Stimulated activated CD8-positive, alpha-beta memory T cell treated with anti-CD3 and anti-CD28 coated beads, Interleukin-7, amount 100 ng/mL, for 48 hours (primary cell): ENCODE measurements around the gene PDXDC1.
"Not testable (repeated sequence)": the region's sequence is repeated elsewhere in the genome, so short reads cannot be mapped to it uniquely, and the experiment has no call there.

Experiments
- DNase-seq, 2 donors: peaks; one replicate each; pipeline ENCODE4 v3.0.0-alpha.2; 2020; ENCODE audit warnings: low read depth in 1 of 2; ENCODE audit errors: extremely low read depth in 1 of 2

PDXDC1 gene

DNA sequence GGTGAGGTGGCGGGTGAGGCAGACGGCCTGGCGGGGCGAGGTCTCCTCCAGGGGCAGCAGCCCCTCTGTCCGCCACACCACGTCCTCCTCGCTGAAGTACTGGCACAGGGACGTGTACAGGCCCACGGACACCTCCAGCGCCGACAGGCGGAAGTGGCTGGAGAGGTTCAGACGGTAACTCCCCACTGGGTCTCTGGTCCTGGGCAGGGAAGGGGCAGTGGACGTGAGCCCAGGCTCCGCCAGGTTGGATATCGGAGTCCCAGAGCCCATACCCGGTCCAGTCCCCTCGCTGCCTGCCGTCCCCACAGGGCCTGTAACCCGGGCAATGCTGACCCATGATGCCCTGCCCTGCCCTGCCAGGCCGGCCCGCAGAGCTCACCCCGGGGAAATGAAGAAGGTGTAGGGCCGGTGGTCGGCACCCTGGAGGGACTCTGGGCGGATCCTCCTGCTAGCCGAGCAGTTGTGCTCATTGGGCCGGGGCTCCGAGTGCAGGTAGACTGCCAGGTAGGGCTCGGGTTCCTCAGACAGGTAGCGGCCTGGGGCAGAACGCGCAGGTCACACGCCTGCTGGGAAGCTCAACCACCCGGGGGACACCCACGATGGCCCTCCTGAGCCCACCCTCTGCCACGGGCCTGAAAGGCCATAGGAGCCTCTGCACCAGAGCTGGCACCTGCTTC is 155.6 kb downstream of the PDXDC1 start:
- DNase-seq: not testable (repeated sequence)

DNA sequence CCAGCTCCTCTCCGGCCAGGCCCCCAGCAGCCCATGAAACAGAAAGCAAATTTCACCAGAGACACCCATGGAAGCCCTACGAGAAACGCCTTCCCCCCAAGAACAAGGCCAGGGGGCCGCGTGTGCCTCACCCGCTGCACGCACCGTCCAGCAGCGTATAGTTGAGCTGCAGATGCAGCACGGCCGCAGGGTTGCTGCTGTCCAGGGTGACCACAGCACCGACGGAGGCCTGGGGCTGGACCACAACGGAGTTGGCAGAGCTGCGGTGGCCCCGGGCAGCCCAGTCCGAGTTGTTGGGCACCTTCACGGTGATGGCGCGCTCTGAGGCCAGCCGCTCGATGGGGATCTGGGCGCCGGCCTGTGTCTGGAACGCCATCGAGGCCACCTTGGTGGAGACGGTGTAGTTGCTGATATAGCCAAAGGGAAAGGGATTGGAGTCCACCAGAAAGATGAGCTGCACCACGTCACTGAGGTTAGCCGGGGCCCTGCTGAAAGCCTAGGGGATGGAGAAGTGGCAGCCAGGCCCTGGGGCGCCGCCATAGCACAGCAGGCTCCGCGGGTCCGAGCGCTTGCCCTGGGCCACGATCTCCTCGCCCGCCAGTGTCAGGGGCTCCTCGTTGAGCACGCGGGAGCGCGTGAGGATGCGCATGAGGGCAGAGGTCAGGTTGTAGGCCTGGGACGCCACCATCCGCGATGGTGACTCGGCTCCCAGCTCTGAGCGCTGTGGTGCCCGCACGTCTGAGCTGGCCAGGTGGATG is 156.3 kb downstream of the PDXDC1 start:
- DNase-seq: not testable (repeated sequence)

DNA sequence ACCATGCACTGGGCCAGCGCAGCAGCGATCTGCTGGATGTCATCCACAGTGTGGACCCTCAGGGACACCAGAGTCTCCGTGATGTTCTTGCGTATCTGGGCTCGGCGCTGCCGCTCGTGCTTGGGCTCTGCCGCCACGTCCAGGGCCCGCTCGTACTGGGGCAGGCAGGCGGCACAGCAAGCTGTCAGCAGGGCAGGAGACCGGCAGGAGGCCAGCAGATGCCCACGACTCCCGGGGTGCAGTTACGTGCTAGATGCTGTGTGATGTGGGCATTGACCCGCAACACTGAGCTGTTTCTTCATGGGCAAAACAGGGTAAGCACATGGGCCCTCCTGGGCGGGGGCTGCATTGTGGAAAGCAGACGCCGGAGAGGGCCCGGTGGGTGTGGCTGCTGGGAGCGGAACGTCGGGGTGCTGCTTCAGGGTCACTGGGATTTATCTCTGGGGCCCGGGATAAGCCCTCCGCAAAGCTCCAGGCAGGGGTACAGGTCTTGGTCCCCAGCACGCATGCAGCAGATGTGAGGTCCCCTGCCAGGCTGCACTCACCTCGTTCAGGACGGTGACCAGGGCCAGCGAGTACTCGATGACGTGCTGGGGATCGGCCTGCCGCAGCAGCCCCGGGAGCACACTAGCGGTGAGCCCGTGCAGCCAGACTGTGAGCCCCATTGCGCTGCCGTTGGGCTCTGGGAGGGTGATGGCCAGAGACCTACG is 158.0 kb downstream of the PDXDC1 start:
- not testable (repeated sequence) for DNase-seq

DNA sequence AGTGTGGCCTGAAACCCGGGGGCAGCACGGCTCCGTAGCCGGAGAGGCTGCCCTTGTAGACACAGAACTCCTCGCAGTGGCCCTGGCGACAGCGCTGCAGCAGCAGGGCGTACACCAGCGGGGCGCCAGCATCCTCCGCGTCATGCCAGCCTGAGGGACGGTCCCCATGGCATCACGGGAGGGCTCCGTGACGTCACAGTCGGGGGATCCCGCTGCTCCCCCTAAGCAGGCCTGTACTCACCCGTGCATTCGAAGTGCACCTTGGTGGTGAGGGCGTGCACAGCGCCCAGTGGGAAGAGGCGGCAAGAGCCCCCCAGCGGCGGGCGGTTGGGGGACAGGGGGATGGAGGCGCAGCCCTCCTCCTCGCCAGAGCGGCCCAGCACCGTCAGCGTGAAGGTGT is 158.7 kb downstream of the PDXDC1 start:
- DNase-seq: not testable (repeated sequence)

DNA sequence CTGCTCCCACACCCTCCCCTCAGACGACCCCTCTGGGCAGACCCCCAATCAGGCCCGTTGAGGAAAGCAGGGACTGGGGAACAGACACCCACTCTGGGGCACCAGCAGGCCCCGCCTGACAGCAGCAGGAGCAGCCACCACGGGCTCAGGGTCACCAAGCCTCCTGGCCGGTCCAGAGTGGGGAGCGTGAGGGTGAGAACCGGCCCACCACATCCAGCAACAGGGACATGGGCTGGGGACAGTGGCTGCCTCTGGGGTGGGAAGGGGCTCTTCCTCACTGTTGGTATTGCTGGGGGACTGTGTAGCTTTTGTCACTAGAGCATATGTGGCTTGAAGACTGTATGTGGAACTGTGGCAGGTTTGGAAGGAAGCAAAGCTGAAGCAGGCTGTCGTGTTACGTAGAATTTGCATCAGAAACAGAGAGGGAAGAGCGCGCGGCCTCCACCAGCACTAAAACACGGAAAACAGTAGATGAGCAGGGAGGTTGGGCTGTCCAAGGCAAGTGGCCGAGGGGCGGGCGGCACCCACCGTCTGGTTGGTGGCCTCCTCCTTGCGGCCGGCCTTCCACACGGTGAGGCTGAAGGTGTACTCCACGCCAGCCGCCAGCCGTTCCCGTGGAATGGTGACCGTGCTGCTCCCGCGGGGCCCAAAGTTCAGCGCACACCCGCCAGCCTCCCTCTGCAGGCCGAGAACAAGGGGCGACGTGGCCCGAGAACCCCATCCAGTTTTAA is 160.1 kb downstream of the PDXDC1 start:
- DNase-seq: not testable (repeated sequence)

DNA sequence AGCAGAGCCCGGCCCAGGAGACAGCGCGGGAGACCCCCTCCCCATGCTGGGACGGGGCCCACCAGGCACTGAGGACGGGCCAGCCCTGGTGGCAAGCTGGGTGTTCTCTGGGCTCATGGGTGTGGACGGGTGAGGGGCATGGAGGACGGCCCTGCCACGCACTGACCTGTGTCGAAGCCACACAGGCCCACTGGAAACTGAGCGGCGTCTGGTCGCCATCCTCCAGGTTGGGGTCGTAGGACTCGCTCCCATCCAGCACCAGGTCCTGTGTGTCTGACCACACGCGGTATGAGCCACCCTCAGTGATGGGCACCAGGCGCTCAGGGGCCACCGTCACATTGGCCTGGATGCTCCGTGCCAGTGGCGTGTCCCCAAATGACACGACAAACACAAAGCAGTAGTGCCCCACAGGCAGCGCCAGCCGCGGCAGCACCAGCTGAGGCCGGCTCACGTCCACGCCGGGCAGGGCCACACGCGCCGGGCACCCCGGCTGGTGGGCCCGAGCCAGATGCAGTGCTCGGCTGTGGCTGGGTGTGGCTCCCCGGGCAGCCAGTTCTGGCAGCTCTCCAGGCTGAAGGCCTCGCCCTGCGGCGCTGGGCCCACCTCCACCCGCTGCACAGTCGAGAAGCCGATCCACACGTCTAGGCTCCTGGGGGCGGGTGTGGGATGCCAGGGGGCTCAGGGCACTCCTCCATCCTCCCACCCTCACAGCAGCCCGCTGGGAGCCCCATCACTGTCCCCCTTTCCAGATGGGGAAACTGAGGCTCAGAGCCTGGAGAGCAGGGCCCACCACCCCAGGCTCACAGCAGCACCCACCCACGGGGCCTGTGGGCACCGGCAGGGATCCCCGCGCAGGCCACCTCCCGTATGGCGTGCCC is 160.9 kb downstream of the PDXDC1 start:
- DNase-seq: not testable (repeated sequence)

DNA sequence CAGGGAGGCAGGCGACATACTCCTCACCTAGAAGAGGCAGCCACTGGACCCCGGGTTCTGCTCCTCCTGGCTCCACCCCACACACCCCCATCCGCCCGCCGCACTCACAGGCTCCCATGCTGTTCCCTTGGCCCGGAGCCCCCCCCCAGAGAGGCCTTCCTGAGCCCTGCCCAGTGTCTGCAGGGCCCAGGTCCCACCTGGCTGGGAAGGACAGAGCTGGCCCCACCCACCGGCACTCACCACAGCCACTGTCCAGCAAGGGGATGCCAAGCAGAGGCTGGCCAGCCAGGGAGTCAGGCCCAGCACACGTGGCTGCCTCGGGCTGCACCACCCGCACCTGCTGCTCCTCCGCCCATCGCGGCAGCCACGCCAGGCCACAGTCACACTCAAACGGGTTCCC is 162.7 kb downstream of the PDXDC1 start:
- DNase-seq: not testable (repeated sequence)

DNA sequence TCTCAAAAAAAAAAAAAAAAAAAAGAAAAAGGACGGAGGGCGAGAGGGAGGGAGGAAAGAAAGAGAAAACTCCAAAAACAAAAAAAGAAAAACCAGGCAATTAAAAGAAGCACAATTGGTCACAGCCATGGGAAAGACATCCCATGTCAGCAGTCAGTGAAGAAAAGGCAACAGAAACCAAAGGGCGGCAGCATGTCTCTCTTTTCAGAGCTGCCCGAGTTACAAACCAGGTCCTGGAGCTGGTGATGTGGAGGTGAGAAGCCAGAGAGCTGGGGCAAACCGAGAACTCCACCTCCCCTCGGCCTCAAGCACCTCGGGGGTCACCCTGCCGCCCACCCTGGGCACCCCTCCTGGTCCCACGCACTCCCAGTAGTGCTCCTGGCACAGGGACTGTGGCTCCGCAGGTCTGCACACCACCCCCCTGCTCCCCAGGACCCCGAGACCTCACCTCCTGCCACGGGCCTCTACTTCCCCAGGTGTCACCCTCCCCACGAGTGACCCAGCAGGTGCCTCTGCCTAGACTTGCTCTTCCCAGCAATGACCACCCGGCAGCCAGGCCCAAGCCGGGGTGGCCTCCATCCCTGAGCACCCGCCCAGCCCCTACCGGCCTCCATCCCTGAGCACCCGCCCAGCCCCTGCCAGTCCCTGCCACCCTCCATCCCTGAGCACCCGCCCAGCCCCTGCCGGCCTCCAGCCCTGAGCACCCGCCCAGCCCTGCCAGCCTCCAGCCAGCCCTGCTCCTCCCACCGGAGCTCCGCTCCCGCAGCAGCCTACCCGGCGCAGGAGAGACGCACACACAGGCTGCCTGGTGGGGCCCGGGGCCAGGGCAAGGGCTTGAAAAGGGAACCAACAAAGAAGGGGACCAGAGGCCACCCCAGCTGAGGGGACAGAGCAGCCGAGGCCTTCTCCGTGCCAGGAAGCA is 165.9 kb downstream of the PDXDC1 start:
- not testable (repeated sequence) for DNase-seq

DNA sequence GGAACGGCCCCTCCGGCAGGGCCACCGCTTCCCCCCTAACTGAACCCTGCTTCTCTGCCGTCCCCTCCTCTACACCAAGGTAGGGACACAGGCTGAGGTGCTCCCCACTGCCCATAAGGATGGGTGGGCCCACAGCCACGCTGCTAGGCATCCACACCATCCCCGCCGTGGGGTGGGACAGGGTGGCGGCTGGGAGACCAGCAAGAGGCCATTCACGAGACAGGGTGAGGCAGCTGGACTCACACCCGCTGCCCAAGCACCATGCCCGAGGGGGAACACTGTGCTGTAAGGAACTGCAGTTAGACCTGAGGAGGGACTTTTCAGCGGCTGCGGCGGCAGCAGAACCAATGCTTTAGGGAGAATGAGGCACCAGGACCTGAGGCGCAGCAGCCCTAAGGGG is 166.8 kb downstream of the PDXDC1 start:
- DNase-seq: no peak

DNA sequence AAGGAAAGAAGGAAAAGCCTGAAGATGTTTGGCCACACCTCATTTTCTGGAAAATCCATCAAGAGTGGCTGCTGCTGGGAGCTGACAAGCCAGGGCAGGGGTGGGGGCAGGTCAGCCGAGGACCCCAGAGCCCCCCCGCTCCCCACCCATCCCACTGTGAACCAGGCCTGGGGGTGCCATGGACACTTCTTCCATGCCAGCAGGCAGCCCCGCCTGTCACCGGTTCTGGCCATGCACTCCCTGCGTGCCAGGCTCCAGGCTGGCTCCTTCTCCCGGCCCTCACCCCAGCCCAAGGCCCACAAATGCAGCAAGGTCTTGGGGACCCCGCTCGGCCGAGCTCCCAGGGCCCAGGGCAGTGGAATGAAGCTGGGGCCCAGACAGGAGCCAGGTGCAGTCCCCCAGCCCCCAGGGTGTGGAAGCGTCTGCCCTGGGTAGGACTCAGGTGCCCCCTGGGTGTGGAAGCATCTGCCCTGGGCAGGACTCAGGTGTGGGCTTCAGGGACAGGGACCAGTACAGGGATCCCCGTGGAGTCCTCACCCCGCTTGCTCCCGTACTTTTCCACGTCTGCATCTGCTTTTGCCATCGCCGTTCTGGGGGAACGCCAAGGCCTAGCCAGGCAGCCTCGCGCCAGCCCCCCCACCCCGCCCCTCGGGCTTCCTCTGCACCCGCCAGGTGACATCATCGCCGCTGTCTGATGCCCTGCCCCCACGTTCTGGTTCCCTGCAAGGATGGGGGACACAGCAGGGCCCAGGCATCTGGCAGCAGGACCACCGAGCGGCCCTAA is 167.5 kb downstream of the PDXDC1 start:
- not testable (repeated sequence) for DNase-seq

DNA sequence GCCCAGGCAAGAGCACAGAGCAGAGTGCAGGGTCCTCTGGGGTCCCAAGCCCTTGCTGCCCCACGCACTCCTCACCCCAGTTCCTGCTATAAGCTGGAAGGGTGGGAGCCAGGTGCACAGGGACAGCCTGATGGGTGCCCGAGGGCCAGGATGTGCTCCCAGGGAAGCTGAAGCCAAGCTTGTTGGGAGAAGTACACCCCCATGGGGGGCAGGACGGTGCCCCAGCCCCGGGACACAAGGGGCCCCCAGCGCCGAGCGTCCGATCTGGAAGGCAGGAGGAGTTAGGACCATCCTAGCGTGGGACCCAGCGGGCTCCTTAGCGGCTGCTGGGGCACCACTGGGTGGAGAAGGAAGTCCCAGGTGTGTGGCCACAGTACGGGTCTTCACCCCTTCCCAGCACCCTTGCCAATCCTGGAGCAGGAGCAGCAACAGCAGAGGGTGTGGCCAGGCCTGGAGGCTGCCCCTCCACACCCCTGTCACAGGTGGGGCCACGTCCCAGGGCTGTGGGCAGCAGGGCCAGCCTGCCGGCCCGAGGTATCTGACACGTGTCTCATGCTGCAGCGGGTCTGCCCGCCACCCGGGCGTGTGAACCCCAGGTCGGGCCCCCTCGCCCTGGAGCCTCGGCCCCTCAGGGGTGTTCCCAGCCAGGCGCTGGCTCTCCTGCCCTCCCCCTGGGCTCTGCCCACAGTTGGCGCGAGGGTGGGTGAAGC is 168.2 kb downstream of the PDXDC1 start:
- DNase-seq: not testable (repeated sequence)

DNA sequence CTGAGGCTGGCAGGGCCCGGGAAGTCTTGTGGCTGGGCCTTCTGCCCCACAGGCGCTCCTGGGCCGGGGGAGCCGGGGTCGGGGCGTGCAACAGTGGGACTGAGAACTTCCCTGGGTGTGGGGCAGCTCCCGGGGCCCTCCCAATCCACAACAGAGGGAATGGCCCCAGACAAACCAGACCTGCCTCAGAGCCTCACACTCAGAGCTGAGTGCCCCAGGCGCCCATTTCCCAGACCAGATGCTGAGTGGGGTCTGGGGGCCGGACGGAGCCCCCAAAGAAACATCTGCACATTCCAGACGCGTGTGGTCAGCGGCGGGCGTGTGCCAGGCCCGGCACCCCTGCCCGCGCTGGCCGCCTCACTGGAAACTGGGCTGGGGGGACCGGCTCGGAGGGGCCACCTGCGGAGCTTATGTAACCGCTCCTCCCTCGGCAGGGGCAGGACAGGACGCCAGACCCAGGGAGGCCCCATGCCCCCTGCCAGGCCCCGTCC is 168.8 kb downstream of the PDXDC1 start:
- DNase-seq: not testable (repeated sequence)

DNA sequence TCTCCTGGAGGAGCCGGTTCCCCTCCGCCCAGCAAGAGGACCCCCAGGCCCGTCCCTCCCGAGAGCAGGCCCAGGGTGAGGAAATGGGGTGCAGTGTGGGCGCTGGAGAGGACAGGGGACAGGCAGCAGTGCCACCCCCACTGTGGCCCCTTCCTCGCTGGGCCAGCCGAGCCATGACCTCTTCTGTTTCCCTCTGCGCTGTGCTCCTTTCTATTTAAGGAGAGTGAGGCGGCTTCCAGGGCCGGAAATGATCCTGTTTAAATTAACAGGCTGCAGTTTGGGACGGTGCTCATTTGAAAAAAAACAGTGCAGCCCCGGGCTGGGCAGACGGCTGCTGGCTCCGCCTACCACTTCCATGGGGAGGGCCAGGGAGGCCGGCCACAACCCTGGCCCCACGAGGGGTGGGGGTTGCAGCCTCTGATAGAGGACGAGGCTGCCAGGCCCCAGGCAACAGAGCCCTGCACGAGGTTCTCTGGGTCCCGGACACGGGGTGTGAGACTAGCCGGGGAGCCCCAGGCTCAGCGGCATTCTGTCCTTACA is 169.3 kb downstream of the PDXDC1 start:
- DNase-seq: not testable (repeated sequence)

DNA sequence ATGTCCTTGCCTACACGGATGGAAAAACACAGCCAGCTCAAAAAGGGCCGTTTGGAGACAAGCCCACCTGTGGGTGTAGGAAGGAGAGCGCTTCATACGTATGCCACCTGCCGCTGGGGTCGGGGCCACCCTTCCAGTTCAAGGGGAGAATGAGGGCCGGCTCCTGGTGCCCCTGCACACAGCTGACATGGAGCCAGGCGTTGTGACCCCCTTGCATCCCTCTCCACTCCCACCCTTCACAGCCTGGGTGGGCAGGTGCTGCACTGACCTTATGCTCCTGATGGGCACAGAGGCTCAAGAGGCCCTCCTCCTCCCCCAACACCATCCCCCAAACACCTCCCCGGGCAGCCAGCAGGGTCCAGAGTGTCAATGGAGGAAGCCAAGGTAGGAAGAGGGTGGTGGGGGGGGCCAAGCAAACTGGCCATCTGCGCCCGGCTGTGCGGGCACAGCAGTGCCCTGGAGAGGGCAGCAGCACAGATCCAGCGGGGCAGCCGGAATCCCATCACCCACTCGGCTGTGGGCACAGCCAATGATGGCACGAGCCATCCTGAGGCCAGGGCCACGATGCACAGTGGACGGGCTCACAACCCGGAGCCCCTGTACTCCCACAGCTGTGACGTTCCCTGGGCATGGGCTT is 170.1 kb downstream of the PDXDC1 start:
- not testable (repeated sequence) for DNase-seq

DNA sequence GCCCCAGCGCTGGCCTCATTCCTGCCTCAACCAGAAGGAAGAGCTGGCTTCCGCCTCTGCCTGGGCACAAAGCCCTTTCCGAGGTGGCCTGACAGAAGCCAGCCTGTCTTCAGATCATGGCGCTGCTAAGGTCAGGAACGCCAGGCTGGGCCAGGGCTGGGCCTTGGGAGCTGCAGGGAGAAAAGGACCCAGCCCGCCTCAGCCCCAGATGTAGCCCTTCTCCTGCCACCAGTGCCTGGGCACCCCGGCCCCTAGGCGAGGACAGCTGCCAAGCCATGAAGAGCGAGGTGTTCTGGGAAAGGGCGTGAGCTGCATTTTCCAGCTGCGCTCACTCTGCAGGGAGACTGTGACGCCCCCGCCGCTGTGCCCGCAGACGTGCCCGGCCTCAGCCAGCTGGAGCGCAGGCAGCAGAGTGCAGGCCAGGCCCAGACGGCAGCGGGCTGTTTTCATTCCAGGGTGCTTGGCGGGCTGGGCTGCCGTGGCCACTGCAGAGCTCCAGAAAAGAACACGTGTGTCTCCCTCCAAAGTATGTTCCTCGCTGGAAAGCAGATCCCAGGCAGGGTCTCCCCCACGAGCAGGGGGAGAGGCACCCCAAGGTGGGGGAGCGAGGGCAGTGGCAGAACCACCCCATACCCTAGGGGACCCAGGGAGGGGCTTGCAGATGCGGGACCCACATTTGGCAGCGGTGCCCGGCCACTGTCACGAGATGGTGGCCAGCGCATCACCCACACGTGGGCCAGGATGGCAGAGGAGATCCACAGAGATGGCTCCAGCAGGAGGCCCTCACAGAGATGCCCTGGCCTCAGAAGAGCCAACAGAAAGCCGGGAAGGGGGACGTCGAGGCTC is 170.8 kb downstream of the PDXDC1 start:
- not testable (repeated sequence) for DNase-seq

DNA sequence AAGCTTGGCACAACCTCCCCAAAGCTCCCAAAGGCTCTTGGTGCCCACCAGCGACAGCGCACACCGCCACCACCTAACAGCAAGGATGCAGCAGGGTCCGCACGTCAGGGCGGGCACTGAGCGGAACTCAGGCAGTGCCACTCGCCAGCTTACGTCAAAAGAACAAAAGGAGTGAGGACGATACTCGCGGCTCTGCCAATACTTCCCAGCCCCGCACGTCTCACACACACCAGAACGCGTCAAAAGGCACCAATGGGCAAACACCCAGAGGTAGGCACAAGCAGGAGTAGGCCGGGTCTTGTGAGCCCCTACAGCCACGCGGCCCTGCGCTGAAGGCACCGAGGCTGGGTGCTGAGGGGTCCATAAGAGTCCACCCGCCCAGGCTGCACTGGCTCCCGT is 171.4 kb downstream of the PDXDC1 start:
- DNase-seq: not testable (repeated sequence)
